Colon (tissue), 2 donors: ENCODE measurements around the gene ZC3H10.

Source experiments
- FAIRE-seq: peaks from 2 replicates; lab custom pipeline; 2012; peaks lifted over from hg19 to GRCh38; lab: Jason Lieb, UNC
- donor health status: control.
- donor health status: control.

Gene ZC3H10

DNA sequence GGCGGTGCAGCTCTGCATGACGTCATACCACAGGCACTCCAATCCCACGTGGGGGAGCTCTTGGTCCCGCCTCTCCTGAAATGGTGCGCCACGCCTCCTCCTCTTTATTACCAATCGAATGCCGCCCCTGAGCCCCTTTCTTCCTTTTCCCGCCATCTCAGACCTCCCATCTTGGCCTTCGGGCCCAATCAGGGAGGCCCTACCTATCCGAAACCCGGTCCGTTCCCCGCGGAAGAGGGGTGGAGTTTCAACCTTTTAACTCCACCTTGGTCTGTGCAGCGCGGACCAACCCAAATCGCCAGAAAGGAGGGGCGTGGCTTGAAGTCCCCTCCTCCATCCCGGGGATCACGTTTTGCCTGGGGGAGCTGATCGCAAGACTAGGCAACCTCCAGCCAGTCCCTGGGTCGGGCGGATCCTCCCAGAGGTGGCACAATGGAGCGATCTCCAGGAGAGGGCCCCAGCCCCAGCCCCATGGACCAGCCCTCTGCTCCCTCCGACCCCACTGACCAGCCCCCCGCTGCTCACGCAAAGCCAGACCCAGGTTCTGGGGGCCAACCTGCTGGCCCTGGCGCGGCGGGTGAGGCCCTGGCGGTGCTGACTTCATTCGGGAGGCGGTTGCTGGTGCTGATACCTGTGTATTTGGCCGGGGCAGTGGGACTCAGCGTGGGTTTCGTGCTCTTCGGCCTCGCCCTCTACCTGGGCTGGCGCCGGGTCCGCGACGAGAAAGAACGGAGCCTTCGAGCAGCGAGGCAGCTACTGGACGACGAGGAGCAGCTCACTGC is 10.0 kb downstream of the ZC3H10 start, which contains the start of gene ESYT1:
Gene ESYT1, plus strand, starts transcription at position 380 of the 782 bp plus-strand sequence. Its CDS starts 53 bp downstream, at position 433.
- peak; percentile 74 for FAIRE-seq

DNA sequence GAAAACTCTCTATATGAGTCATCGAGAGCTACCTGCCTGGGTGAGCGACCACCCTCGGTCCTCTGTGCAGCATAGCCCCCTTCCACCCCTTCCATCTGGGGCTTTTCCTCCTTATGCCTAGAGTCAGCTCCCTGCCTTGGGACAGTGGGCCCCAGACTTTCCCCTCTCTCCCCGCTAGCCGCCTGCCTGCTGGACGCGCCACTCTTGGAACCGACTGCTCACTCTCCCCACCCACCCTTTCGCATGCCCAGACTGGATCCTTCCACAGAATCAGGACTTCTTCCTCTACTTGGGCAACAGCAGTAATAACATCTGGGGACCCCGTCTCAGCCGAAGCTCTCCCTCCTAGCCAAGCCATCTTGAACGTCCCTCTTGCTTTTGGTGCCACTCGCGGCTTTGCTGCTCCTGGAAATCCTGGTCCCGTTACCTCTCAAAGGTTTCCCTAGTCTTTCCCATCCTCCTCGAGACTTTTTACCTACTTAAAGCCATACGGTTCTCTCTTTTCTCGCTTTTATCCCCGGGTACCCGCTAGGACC is 10.7 kb downstream of the ZC3H10 start:
- FAIRE-seq, result no peak

DNA sequence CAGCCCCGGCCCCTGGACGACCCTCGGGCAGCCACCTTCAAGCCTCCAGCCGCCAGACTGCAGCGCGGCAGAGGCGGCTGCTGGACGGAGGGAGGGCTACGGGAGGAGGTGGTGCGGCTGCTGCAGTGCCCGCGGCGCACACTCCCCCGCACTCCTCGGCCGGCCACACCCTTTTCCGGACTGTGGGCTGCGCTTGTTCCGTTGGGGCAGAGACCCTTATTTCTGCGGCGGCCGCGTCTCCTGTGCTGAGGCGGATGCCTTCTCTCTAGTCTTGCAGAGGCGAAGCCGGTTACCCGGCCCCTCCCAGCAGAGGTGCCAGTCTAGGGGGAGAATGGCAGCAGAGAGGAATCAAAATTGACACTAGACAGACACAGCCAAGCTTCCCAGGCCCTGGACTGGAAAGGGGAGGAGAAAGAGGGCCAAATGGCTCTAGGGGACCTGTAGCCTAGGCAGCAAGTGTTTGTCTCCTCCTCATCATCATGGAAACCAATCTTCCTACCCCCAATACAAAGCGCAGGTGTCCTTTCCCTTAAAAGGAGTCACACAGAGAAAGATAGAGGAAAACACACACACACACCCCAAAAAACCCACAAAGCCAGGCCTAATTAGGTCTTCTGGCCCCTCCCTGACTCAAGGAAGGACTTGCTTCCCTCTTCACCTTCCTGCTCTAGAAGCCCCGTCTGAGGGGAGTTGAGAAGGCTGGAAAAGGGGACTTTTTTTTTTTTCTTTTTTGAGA is 11.3 kb downstream of the ZC3H10 start:
- FAIRE-seq, result no peak

DNA sequence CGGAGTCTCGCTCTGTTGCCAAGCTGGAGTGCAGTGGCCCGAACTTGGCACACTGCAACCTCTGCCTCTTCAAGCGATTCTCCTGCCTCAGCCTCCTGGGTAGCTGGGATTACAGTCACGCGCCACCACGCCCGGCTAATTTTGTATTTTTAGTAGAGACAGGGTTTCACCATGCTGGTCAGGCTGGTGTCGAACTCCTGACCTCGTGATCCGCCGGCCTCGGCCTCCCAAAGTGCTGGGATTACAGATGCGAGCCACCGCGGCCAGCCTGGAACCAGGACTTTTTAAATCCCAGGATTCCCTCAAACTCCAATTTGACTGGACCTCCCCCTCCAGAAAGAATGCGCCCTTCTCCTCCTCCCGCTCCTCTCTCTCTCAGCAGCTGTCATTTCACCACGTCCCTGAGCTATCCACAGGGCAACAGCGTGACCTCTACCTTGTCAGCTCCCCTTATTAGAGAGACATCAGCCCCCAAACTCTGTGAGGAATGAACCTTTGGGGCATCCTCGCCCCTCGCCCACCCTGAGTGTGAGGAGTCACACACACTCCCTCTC is 12.0 kb downstream of the ZC3H10 start:
- no peak for FAIRE-seq

DNA sequence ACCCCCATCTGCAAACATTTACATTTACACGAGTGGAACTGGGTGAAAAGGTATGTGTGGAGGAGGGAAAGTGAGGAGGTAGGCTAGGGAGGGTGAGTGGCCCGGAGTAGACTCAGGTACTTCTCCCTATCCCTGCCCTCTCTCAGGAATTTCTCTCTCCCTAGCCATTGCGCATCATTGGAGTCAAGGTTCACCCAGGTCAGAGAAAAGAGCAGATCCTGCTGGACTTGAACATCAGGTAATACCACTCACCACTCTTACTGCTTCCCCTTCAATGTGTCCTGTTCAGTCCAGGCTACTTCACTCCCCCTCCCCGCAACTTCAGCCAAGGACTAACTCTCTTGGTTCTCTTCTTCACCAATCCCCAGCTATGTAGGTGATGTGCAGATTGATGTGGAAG is 12.8 kb downstream of the ZC3H10 start:
- FAIRE-seq, result no peak

DNA sequence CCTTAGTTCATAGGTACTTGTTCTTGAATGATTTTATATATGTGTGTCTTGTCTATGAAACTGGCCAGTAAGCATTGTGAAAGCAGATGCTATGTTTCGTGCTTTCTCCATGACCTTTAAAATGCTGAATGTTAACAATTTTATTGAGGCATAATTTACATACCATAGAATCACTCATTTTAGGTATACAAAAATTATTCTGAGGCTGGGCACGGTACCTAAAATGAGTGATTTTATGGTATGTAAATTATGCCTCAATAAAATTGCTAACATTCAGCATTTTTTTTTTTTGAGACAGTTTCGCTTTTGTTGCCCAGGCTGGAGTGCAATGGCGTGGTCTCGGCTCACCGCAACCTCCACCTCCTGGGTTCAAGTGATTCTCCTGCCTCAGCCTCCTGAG is 16.8 kb downstream of the ZC3H10 start:
- no peak for FAIRE-seq

DNA sequence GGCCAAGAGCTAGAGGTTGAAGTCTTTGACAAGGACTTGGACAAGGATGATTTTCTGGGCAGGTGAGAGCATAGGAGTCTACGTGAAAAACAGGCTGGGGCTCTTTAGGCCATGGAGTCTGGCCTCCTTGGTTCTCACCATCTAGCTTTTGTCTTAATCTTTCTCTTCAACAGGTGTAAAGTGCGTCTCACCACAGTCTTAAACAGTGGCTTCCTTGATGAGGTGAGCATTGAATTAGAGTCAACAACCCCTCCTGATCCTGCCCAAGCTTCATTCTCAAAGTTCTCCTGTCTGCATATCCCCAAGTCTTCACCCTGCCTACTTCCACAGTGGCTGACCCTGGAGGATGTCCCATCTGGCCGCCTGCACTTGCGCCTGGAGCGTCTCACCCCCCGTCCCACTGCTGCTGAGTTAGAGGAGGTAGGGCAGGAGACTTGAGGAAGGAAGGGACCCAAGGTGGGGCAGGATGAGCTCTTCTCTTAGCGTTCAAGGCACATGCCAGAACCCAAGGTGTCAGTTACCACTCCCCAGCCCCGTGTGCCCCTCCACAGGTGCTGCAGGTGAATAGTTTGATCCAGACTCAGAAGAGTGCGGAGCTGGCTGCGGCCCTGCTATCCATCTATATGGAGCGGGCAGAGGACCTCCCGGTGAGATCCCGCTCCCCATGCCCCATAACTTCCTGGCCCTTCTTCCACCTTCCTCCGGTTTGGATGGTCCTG is 19.9 kb downstream of the ZC3H10 start:
- FAIRE-seq, result no peak

DNA sequence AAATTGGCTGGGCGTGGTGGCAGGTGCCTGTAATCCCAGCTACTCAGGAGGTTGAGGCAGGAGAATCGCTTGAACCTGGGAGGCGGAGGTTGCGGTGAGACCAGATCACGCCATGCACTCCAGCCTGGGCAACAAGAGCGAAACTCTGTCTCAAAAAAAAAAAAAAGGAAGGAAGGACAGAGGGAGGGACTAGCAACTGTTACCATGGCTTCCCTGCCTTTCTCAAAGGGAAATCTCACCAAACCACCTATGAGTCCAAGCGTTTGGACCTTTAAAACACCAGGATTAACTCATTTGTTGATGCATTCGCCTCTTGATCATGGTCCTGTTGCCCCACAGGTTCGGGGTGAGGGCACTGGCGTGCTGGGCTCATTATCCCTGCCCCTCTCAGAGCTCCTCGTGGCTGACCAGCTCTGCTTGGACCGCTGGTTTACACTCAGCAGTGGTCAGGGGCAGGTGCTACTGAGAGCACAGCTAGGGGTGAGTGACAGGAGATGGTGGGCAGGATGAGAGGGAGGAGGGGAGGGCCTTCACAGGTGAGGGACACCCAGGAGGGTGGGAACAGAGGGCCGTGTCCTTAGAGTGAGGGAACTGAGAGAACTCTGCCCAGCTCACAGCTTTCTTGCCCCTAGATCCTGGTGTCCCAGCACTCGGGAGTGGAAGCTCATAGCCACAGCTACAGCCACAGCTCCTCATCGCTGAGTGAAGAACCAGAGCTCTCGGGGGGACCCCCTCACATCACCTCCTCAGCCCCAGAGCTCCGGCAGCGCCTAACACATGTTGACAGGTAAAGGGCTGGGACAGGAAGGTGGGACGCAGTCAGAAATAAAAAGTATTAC is 24.1 kb downstream of the ZC3H10 start:
- FAIRE-seq, result no peak

DNA sequence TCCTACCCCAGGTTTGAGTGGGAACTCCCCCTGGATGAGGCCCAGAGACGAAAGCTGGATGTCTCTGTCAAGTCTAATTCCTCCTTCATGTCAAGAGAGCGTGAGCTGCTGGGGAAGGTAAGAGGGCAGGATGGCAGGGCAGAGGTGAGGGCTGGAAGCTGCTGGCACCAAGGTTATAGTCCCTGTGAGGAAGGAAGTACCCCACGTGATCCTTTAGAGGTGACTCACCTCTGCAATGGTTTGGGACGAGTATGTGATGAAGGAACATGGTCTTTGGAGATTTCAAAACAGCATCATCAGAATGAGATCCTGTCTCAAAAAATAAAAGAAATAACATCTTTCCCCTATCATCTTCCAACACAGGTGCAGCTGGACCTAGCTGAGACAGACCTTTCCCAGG is 25.2 kb downstream of the ZC3H10 start:
- no peak for FAIRE-seq

DNA sequence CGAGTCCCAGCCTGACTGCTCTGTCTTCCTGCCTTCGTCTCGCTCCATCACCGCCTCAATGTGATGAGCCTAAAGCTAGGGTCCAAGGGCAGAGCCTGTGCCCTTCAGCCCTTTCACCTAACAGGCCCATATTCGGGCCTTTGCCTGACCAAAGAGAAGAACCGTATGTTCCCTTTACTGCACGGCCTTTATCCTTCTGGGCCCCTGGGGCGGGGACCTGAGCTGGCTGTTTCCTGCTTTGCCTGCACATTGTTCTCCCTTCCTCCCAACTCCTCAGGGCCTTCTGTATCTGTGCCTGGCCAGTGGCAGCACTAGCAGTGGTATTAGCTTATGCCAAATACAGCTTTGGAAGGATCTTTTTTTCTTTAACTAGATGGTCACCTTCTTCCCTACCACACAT is 25.8 kb downstream of the ZC3H10 start:
- no peak for FAIRE-seq

DNA sequence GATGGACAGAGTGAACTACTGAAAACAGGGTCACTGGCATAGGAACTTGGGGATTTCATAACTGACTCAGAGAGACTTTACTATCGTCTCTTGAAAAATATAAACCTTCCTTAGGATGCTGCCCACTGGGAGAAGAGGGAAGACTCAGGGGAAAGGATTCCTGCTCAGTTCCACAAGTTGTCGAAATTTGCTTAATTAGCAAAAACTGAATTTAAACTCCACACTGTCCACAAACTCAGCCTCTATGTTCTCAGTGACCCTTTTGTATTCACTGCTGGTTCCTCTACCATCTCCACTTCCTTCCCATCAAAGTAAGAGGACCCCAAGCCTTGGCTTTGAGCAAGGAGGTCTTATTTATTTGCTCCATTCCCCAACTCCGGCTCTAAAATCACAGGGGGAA is 27.2 kb downstream of the ZC3H10 start:
- FAIRE-seq, result no peak

DNA sequence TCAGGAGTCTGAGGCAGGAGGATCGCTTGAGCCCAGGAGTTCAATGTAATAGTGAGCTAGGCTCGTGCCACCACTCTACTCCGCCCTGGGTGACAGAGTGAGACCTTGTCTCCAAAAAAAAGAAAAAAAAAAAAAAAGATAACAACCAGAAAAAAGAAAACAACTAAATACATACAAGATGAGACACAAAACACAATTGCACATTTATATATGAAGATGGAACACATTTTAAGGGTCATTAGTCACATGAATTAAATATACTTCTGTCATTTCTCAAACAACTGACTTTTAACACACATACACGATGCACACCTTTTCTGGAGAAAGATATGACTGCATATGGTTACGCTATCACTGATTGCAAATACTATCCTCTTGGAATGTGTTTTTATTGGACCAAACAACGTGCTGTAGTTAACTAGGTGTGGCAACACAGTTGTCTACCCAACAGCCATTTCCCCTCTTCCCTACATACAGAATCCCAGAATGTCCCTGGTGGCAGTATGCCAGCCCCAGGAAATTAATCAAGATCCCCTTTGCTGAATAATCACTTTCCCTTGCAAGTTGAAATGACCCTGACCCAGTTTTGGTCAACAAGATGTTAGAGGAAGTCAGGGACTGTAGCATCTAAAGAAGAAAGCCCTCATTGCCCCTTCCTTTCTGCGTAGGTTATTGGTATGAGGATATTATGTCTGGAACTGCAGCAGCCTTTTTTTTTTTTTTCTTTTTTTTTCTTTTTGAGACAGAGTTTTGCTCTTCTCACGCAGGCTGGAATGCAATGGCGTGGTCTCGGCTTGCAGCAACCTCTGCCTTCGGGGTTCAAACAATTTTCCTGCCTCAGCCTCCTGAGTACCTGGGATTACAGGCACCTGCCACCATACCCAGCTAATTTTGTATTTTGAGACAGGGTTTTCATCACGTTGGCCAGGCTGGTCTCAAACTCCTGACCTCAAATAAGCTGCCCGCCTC is 28.7 kb downstream of the ZC3H10 start:
- peak; percentile 58 for FAIRE-seq

DNA sequence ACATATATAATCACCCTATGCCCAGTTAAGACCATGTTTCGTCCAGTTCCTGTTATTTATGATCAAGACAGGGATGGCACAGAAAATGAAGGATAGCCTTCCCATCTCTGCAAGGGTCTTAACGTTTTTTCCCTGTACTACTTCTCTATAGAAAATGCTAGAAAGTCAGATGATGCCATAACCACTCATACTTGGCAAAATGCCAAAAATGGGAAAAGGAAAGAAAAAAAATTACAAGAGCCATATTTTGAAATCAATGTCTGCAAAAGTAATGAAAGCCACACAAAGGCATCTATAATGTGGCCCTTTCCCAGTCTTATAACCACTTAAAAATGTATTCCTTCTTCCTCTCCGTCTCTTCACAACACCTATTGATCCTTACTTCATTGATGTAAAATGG is 32.5 kb downstream of the ZC3H10 start:
- FAIRE-seq, result no peak

DNA sequence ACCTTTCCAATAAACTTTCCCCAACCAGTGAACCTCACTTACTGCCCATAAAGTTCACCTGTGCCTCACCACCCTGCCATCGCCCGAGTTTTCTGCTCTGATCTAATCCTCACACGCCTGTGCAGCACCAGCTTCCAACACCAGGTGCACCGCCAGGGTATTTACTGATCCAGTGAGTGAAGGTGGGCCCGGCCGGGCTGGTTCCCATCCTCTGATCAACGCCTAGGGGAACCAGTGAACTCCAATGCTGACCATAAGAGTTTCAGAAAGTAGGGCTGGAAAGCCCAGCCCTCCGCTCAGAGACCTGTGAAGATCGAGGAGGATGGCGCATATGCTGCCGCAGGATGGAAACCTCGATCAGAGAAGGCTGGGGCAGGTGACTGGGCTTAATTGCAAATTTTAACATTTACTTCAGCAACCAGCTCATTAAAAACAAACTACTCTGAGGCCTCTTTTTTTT is 33.6 kb downstream of the ZC3H10 start:
- no peak for FAIRE-seq

DNA sequence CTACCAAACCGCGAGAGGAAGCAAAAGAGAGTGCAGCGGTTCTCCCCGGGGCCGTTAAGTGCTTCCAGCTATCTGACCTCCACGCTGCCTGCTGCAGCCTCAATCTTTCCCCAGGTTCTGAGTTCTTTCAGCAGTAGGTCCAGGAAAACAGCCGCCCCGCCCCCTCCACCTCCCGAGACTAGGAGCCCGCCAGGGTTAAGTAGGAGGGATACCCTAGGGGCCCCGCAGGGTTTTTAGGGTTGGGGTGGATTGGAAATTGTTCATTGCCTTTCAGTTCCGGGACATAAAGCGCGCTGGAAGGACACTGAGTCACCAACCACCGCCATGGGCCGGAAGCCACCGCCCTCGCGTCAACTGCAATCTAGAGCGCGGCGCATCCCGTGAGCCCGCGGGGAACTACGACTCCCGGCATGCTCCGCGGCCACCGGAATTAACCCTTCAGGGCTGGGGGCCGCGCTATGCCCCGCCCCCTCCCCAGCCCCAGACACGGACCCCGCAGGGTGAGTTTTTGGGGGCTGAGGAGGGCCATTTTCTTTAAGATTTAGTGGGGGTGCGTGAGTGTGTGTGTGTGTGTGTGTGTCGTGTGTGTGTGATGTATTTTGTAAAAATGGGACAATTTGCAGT is 34.2 kb downstream of the ZC3H10 start, which contains the start of gene MYL6B:
Gene MYL6B, plus strand, starts transcription at position 456 of the 624 bp plus-strand sequence. CDS start 1,332 bp downstream, outside the sequence.
- no peak for FAIRE-seq

DNA sequence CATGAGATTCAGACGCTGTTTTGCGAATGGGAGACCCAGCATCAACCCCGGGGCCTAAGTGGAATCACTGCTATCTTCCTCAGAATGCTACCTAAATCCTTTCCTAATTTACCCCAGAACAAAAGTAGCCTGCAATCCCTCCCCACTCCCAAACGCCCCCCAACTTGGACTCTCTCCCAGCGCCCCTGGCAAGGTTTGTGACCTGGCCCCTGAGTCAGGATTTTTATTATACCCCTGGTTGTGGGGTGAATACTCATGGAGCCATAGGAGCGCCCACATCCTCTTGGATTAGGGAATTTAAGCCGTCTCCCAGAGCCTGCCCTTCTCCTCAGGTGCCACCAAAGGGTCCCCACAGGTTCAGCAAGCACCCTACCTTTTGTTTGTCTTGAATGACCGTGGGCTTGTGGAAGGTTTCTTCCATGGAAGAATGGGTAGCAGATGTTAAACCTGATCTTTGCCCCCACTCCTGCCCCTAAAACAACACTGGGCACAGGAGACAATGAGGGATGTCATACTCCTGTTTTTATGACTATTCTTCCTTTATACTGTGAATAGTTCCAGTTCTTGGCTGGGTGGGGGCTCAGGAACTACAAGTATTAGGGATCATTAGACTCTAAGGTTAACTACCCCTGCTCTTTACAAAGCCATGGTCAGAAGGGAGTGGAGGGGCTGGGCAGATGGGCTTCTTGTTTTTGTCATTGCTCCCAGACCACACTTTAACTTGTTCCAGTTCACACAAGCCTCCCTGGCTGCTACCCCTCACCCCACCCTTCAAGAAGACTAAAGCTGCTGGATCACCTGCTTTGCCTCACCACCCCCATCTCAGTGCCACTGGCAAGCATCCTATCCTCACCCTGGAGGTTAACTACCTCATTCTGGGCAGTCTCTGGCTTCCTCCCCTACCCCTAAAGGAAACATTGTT is 35.0 kb downstream of the ZC3H10 start:
- no peak for FAIRE-seq

DNA sequence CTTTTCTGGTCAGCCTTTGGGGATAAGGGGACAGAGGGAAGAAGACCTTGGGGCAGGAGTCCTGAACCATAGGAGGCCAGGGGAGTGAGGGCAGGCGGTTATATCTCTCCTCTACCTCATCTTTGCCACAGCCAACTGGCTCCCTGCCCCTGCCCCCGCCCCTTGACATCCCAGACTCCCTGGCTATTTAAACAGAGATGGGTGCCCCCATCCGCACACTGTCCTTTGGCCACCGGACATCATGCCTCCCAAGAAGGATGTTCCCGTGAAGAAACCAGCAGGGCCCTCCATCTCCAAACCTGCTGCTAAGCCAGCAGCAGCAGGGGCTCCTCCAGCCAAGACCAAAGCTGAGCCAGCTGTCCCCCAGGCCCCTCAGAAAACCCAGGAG is 35.6 kb downstream of the ZC3H10 start:
- FAIRE-seq, result no peak

DNA sequence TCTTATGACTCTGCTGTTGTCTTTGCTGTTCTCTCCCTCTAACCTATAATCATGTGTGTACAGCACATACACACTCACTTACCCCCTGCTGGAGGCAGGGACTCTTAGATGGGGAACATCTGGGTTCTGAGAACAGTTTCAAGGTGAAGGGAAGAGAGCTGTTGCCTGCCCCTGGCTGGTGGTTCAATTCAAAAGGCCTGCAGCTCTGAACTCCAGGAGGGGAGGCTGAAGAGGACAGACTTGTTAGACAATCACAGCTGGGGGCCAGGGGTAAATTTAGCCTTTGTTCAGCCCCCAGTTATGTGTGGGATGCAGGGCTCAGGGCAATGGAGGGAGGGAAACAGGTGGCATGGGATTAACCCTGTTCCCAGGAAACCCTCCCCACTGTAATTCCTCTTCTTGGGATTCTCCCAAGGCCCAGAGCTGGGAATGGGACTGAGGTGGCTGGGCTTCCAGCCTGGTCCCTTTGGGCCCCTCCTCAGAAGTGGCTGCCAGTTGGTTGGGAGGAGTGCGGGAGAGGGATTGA is 36.2 kb downstream of the ZC3H10 start:
- FAIRE-seq, result no peak
